Measurements from ENCODE around the gene CRTAP. TPM values are rescaled to one million over a fixed set of nuclear protein-coding genes. Genes with fewer than 3 reads are reported as not detected.

Gene CRTAP
- total RNA-seq, 1 donor from 2014 or later = 276 TPM

DNA sequence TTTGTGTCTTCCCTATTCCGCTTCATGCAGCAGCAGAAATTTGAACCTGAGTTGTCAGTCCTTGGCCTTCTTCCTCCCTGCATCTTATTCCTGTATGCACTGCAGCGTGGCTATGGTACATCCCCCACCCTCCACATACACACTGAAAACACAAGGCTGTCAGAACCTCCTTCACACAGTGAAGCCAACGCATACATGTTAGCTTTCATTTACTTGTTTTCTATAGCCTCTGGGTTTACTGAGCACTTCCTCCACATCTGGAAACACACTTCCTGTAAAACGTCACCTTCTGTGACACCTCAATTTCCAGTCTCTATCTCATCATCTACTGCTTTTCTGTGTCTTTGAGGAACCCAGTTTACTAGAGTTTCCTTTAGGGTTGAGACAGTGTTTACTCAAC is 57.8 kb downstream of the CRTAP start:
- TF ChIP-seq, protein P1, sequence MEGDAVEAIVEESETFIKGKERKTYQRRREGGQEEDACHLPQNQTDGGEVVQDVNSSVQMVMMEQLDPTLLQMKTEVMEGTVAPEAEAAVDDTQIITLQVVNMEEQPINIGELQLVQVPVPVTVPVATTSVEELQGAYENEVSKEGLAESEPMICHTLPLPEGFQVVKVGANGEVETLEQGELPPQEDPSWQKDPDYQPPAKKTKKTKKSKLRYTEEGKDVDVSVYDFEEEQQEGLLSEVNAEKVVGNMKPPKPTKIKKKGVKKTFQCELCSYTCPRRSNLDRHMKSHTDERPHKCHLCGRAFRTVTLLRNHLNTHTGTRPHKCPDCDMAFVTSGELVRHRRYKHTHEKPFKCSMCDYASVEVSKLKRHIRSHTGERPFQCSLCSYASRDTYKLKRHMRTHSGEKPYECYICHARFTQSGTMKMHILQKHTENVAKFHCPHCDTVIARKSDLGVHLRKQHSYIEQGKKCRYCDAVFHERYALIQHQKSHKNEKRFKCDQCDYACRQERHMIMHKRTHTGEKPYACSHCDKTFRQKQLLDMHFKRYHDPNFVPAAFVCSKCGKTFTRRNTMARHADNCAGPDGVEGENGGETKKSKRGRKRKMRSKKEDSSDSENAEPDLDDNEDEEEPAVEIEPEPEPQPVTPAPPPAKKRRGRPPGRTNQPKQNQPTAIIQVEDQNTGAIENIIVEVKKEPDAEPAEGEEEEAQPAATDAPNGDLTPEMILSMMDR (IDR thresholded peaks at IDR 0.05) = no peak
- no peak overlapping the region for H3K27ac Mint-ChIP-seq (ENCODE audit: unreplicated experiment)

DNA sequence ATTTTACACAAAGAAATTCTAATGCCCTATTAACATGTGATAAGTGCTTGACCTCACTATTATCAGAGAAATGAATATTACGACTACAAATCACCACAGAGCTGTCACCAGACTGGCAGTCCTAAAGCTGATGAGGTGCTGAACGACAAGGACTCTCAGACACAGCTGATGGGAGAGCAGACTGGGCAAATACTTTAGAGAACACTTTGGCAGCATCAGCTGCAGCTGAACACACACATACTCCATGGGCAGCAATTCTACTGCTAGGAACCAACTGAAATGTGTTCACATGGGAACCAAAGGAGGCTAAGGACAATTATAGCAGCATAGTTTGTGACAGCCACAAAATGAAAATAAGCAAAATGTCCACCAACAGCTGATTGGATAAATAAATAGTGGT is 59.3 kb downstream of the CRTAP start:
- DNase-seq (ENCODE audit: low spot score) = no peak
- Mint-ChIP-seq H3K4me3 (ENCODE audit: unreplicated experiment) (no peak overlapping the region), H3K36me3 (ENCODE audit: low read depth) (peaks cover 12% of the 10 kb centered on the region), H3K9me3 (ENCODE audit: low read depth) (peaks cover 3% of the 10 kb centered on the region), H3K27ac (ENCODE audit: unreplicated experiment) (peak overlapping the region; percentile 42), H3K4me1 (ENCODE audit: low read depth) (peaks cover 11% of the 10 kb centered on the region), H3K27me3 (ENCODE audit: low read depth) (no peaks in the 10 kb centered on the region)
- TF ChIP-seq, protein P1 (IDR thresholded peaks at IDR 0.05) = no peak

More for the DNA sequence above, 57.8 kb downstream of the CRTAP start:
- Mint-ChIP-seq H3K27me3 (ENCODE audit: low read depth) (no peaks in the 10 kb centered on the region), H3K4me1 (ENCODE audit: low read depth) (peaks cover 22% of the 10 kb centered on the region), H3K9me3 (ENCODE audit: low read depth) (no peaks in the 10 kb centered on the region), H3K36me3 (ENCODE audit: low read depth) (peaks cover 12% of the 10 kb centered on the region), H3K4me3 (ENCODE audit: unreplicated experiment) (no peak overlapping the region)
- DNase-seq (ENCODE audit: low spot score) = no peak

DNA sequence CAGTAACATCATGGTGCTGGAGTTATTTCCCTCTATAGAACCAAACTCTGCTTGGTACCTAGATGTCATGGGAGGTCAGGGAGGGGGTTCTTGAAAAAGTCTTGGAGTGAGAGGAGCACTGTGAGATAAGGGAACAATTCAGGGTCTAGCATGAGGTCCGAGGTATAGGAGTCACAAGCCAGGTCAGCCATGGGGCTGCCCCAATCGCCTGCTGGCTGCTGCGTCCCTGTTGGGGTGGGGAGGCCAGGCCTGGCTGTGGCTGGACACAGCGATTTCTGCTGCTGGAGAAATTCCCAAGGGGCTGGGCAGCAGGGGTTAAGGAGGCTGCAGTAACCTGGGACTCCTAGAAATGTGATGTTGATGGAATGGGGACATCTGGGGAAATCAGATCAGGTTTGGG is 59.9 kb downstream of the CRTAP start:
- Mint-ChIP-seq H3K27ac (ENCODE audit: unreplicated experiment) (no peak overlapping the region), H3K9me3 (ENCODE audit: low read depth) (peaks cover 5% of the 10 kb centered on the region), H3K27me3 (ENCODE audit: low read depth) (no peaks in the 10 kb centered on the region), H3K4me3 (ENCODE audit: unreplicated experiment) (no peak overlapping the region), H3K4me1 (ENCODE audit: low read depth) (peaks cover 6% of the 10 kb centered on the region), H3K36me3 (ENCODE audit: low read depth) (peaks cover 12% of the 10 kb centered on the region)
- no peak for DNase-seq (ENCODE audit: low spot score)
- TF ChIP-seq, protein P1 (IDR thresholded peaks at IDR 0.05) = no peak

DNA sequence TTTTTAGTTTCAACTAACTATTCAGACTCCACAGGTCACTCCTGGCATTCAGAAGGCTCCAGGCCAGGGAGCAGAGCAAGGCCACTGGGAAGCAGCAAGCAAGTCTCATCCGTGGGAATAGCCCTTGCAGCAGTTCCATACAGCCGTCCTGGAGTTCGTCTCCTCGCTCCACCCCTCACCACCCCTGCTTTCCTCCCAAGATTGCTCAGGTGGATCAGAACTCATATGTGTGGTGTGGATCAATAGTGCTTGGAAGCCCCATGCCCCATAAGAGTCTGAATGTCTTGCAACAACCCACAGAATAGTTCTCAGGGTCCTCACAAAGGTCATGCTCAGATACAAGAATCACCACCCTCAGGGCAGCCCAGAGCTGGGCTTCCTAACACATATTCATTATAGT is 60.3 kb downstream of the CRTAP start:
- no peaks in the 10 kb centered on the region for H3K27me3 Mint-ChIP-seq (ENCODE audit: low read depth)
- no peak overlapping the region for H3K4me3 Mint-ChIP-seq (ENCODE audit: unreplicated experiment)
- no peak overlapping the region for H3K27ac Mint-ChIP-seq (ENCODE audit: unreplicated experiment)
- no peak for DNase-seq (ENCODE audit: low spot score)
- TF ChIP-seq, protein P1 (IDR thresholded peaks at IDR 0.05) = no peak
- H3K4me1 Mint-ChIP-seq (ENCODE audit: low read depth) = peaks cover 6% of the 10 kb centered on the region
- peaks cover 6% of the 10 kb centered on the region for H3K9me3 Mint-ChIP-seq (ENCODE audit: low read depth)
- peaks cover 13% of the 10 kb centered on the region for H3K36me3 Mint-ChIP-seq (ENCODE audit: low read depth)

DNA sequence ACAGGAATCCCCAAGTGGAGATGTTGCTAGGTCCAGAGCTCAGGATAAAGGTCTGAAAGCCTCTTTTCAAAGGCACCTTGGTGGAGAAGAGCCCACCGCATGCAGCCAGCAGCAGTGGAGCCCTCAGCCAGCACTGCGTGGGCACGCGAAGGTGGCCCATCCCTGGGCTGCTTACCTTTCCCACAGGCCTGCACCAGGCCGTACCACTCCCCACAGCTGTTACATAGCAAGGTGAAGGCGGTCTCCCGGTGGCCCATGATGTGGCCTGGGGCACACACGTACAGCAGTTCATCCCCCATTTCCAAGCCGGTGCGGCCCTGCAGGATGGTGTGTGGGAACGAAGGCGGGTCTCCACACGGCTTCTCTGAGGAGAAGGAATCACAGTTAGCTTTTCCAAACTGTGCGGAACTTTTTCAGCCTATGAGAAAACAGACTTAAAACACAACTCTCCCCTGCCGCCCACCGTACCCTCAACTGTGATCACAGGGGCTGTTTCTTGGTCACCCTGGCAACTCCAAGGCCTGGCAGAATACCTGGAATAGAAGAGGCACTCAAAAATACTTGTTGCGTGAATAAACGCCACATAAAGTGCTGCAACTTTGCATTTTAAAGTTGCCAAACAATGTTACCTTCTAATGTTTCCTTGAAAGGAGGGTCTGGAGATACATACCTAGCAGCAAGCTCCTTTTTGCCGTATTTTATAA is 61.0 kb downstream of the CRTAP start:
- H3K4me1 Mint-ChIP-seq (ENCODE audit: low read depth) = peaks cover 3% of the 10 kb centered on the region
- TF ChIP-seq, protein P1 (IDR thresholded peaks at IDR 0.05) = no peak

More for the DNA sequence above, 61.0 kb downstream of the CRTAP start:
- peaks cover 16% of the 10 kb centered on the region for H3K36me3 Mint-ChIP-seq (ENCODE audit: low read depth)
- no peak overlapping the region for H3K27ac Mint-ChIP-seq (ENCODE audit: unreplicated experiment)
- H3K27me3 Mint-ChIP-seq (ENCODE audit: low read depth) = no peaks in the 10 kb centered on the region
- peaks cover 12% of the 10 kb centered on the region for H3K9me3 Mint-ChIP-seq (ENCODE audit: low read depth)
- H3K4me3 Mint-ChIP-seq (ENCODE audit: unreplicated experiment) = no peak overlapping the region
- no peak for DNase-seq (ENCODE audit: low spot score)

Data from chondrocyte (in vitro differentiated cells).